Upper lobe of left lung (tissue), 6 donors: ENCODE data around the gene PTPRK. TPM values are rescaled to one million over a fixed set of nuclear protein-coding genes. Genes with fewer than 3 reads are reported as not detected.

ENCODE experiments used
- ATAC-seq, 2 donors: fragments of 200-7000 bp; cut with Tn5 transposase; one replicate each; pipeline ENCODE4 v1.9.1; 2022; ENCODE audit warnings: mild to moderate bottlenecking in 2 of 2, moderate library complexity in 2 of 2; ENCODE audit not compliant: low FRiP score in 2 of 2
- DNase-seq, 2 donors: peaks; one replicate each; pipeline ENCODE4 v3.0.0-alpha.2; 2019 to 2020
- H3K27ac ChIP-seq, 4 donors: fragments of 200-600 bp; sonication (generic); one replicate each; pipeline ENCODE4 v1.5.1; 2016 to 2019
- H3K27me3 ChIP-seq, 4 donors: fragments of 200-600 bp; sonication (generic); one replicate each; pipeline ENCODE4 v1.5.1; 2017 to 2019
- H3K36me3 ChIP-seq, 4 donors: fragments of 200-600 bp; sonication (generic); one replicate each; pipeline ENCODE4 v1.5.1; 2016 to 2019
- H3K4me1 ChIP-seq, 4 donors: fragments of 200-600 bp; sonication (generic); one replicate each; pipeline ENCODE4 v1.5.1; 2018 to 2019
- H3K4me3 ChIP-seq, 4 donors: fragments of 200-600 bp; sonication (generic); one replicate each; pipeline ENCODE4 v1.5.1; 2017 to 2019; ENCODE audit warnings: mild to moderate bottlenecking in 2 of 4, moderate library complexity in 1 of 4
- H3K9me3 ChIP-seq, 4 donors: fragments of 200-600 bp; sonication (generic); one replicate each; pipeline ENCODE4 v1.5.1; 2018 to 2019
- EP300 ChIP-seq, 4 donors: sonication (generic); formaldehyde crosslinking; IDR thresholded peaks; one replicate each; pipeline ENCODE4 v1.5.1; 2017; ENCODE audit warnings: antibody characterized with exemption in 4 of 4, control low read depth in 2 of 4
- POLR2A ChIP-seq, 4 donors: fragments of 450-650 bp; IDR thresholded peaks; one replicate each; pipeline ENCODE4 v1.5.1; 2016 to 2017; ENCODE audit warnings: antibody characterized with exemption in 4 of 4, mild to moderate bottlenecking in 2 of 4
- POLR2AphosphoS5 ChIP-seq, 2 donors: sonication (generic); formaldehyde crosslinking; IDR thresholded peaks; one replicate each; pipeline ENCODE4 v1.5.1; 2017; ENCODE audit warnings: antibody characterized with exemption in 2 of 2
- WGBS, 2 donors: methylation state at CpG; one replicate each; pipeline ENCODE4 v1.1.5; 2017 to 2018; 5-methylcytosine and 5-hydroxymethylcytosine counted together
- total RNA-seq, 6 donors: library from RNA; depleted of rRNA in 4 of 6; stranded (reverse); fragments of >200 nt in 4 of 6; gene quantifications; one replicate each; pipeline versions ENCODE4 v1.1.0 to v1.2.1, GENCODE V29; 2016 to 2021
- TF ChIP-seq, protein P1 (sequence below), 6 experiments: fragments of 450-650 bp in 4 of 6; fragments of 200-600 bp in 2 of 6; sonication (generic) in 2 of 6; IDR thresholded peaks; one replicate each; pipeline ENCODE4 v1.5.1; 2016 to 2019; ENCODE audit warnings: antibody characterized with exemption in 6 of 6
- donor health status: DM: no; HTN: no; CAD: no; lungs with moderate emphysema.
- donor health status: DM: no; HTN: yes; CAD: no; lungs with severe emphysema.

PTPRK gene
- total RNA-seq, 6 donors from 2014 or later = 42.7 to 97.4 (median 65.2) TPM

DNA sequence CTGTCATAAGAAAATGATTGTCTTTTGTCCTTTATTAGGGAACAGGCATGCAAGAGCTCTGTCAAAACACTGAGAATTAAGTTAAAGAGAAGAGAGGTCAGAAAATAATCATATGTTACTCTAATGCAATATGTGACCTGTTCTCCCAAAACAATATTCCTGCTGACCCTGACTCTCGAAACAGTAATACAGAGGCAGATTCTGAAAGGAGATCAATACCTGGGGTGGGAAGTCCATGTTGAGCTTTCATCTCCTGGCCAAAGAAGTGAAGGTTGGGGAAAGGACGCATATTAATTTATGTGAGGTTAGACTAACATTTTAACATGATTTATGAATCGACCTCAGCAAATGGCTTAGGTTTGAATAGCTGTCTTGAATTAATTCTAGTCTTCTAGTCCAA lies 243.0 kb downstream of the PTPRK start:
- no peaks in the 10 kb centered on the region for H3K9me3 ChIP-seq
- no peak overlapping the region for H3K4me3 ChIP-seq
- no peaks in the 10 kb centered on the region for H3K4me1 ChIP-seq
- no peak for DNase-seq
- 86% methylated on average over 3 of the region's 3 CpGs for WGBS, 2 donors
- no peak for ATAC-seq
- no peaks in the 10 kb centered on the region for H3K27me3 ChIP-seq
- H3K36me3 ChIP-seq = no peaks in the 10 kb centered on the region
- no peak for TF ChIP-seq POLR2A (IDR thresholded peaks at IDR 0.05)
- TF ChIP-seq POLR2AphosphoS5 (IDR thresholded peaks at IDR 0.05) = no peak
- TF ChIP-seq, protein P1, sequence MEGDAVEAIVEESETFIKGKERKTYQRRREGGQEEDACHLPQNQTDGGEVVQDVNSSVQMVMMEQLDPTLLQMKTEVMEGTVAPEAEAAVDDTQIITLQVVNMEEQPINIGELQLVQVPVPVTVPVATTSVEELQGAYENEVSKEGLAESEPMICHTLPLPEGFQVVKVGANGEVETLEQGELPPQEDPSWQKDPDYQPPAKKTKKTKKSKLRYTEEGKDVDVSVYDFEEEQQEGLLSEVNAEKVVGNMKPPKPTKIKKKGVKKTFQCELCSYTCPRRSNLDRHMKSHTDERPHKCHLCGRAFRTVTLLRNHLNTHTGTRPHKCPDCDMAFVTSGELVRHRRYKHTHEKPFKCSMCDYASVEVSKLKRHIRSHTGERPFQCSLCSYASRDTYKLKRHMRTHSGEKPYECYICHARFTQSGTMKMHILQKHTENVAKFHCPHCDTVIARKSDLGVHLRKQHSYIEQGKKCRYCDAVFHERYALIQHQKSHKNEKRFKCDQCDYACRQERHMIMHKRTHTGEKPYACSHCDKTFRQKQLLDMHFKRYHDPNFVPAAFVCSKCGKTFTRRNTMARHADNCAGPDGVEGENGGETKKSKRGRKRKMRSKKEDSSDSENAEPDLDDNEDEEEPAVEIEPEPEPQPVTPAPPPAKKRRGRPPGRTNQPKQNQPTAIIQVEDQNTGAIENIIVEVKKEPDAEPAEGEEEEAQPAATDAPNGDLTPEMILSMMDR (IDR thresholded peaks at IDR 0.05) = no peak
- no peak for TF ChIP-seq EP300 (IDR thresholded peaks at IDR 0.05)
- no peak overlapping the region for H3K27ac ChIP-seq

DNA sequence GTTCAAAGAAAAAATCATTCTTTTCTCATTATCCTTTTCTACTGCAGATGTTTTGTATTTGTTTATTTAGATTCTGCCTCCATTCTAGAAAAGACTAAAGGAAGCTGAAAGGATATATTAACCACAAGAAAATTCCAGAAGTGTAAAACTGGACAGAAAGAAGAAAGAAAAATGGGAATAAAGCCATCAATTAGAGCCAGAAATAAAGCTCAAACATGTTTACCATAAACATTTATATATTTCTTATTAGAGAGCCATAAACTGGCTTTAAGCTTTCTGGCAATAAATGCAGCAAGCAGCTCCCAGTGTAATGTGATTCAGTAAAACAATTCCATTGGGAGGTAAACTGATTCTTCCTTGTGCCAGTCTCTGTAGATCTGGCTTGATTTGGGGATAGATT lies 244.1 kb downstream of the PTPRK start:
- H3K4me3 ChIP-seq = no peak overlapping the region
- no peaks in the 10 kb centered on the region for H3K27me3 ChIP-seq
- no peak for DNase-seq
- ATAC-seq = no peak
- H3K36me3 ChIP-seq = no peaks in the 10 kb centered on the region
- H3K9me3 ChIP-seq = no peaks in the 10 kb centered on the region
- TF ChIP-seq EP300 (IDR thresholded peaks at IDR 0.05) (no peak), POLR2AphosphoS5 (IDR thresholded peaks at IDR 0.05) (no peak), POLR2A (IDR thresholded peaks at IDR 0.05) (no peak)
- TF ChIP-seq, protein P1 (IDR thresholded peaks at IDR 0.05) = no peak
- no peak overlapping the region for H3K27ac ChIP-seq
- peaks cover 0 to 5% (median 0%) of the 10 kb centered on the region in 4 donors for H3K4me1 ChIP-seq

DNA sequence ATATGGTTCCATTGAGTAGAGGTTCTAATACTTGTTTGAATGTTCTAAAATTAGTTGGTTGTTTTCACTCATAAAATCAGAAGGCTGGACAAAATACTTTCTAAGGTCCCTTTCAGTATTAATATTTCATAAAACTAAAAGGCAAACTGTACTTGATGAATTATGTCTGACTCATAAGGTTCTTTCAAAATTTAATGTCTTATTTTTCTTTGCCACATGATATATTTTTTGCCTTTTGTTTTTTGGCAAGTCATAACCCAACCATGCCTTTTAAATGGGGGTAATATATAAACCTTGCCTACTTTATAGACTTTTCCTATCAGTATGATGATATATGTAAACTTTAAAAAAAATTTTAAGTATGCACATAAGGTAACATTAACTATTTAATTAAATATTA lies 244.7 kb downstream of the PTPRK start:
- no peaks in the 10 kb centered on the region for H3K9me3 ChIP-seq
- TF ChIP-seq EP300 (IDR thresholded peaks at IDR 0.05) (no peak), POLR2AphosphoS5 (IDR thresholded peaks at IDR 0.05) (no peak), POLR2A (IDR thresholded peaks at IDR 0.05) (no peak)
- TF ChIP-seq, protein P1 (IDR thresholded peaks at IDR 0.05) = no peak
- DNase-seq (no peak), ATAC-seq (no peak)
- peaks cover 0 to 5% (median 0%) of the 10 kb centered on the region in 4 donors for H3K4me1 ChIP-seq
- no peak overlapping the region for H3K4me3 ChIP-seq
- H3K27me3 ChIP-seq = no peaks in the 10 kb centered on the region
- no peak overlapping the region for H3K27ac ChIP-seq
- H3K36me3 ChIP-seq = no peaks in the 10 kb centered on the region

DNA sequence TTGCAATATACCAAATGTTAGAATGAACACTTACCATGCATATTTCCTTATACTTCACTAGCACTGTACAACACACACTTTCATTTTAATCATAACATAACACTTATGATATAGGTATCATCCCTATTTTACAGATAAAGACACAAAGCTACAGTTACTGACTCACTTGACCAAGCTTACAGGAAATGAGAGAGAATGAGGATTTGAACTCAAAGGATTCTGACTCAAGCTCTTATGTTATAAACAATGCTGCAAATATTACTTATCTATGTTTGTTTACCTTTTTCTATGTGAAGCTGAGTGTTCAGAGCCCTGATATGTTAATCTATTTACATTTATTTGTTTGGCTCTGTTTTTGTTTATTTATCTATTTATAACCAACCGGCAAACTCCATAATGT lies 245.4 kb downstream of the PTPRK start:
- H3K9me3 ChIP-seq = no peaks in the 10 kb centered on the region
- no peaks in the 10 kb centered on the region for H3K36me3 ChIP-seq
- DNase-seq (no peak), ATAC-seq (no peak)
- WGBS, 2 donors = 63 to 66% methylated on average over 1 of the region's 1 CpG
- no peak overlapping the region for H3K27ac ChIP-seq
- H3K4me3 ChIP-seq = no peak overlapping the region
- no peaks in the 10 kb centered on the region for H3K27me3 ChIP-seq
- TF ChIP-seq, protein P1 (IDR thresholded peaks at IDR 0.05) = no peak
- TF ChIP-seq POLR2A (IDR thresholded peaks at IDR 0.05) (no peak), EP300 (IDR thresholded peaks at IDR 0.05) (no peak), POLR2AphosphoS5 (IDR thresholded peaks at IDR 0.05) (no peak)
- H3K4me1 ChIP-seq = peaks cover 0 to 5% (median 0%) of the 10 kb centered on the region in 4 donors

DNA sequence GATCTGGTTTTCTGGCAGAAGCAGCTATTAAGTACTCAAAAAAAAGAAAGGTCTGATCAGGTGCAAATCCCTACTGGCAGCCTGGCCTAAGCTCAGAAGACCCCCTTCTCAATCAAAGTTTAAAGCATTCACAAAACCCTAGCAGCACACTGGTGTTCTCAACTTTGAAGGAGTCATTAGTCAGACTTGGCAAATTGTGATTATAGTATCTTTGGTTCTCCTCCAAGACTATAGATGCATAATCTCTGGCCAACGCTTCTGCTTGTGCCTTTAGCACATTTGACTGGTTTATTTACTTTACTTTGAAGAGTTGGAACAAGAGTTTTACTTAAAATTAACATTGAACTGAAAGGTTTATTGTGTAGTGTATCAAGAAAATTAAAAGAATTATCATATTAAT lies 248.9 kb downstream of the PTPRK start:
- H3K4me1 ChIP-seq = peaks cover 0 to 5% (median 0%) of the 10 kb centered on the region in 4 donors
- TF ChIP-seq, protein P1 (IDR thresholded peaks at IDR 0.05) = no peak
- TF ChIP-seq POLR2AphosphoS5 (IDR thresholded peaks at IDR 0.05) (no peak), EP300 (IDR thresholded peaks at IDR 0.05) (no peak), POLR2A (IDR thresholded peaks at IDR 0.05) (no peak)

More for the DNA sequence above, 248.9 kb downstream of the PTPRK start:
- no peak for DNase-seq
- no peaks in the 10 kb centered on the region for H3K36me3 ChIP-seq
- 41 to 67% methylated on average over 1 of the region's 1 CpG for WGBS, 2 donors
- H3K27me3 ChIP-seq = no peaks in the 10 kb centered on the region
- no peaks in the 10 kb centered on the region for H3K9me3 ChIP-seq
- no peak overlapping the region for H3K27ac ChIP-seq
- ATAC-seq = no peak
- H3K4me3 ChIP-seq = no peak overlapping the region
